OCI-LY3 (cell line): Measurements from ENCODE around the gene ZNF41.
"Not testable (repeated sequence)": the region's sequence is repeated elsewhere in the genome, so short reads cannot be mapped to it uniquely, and the experiment has no call there.

Experiments
- EZH2phosphoT487 ChIP-seq: fragments of 200-600 bp; shearing (Covaris generic); IDR thresholded peaks from 2 replicates; pipeline ENCODE4 v1.6.1; 2018; ENCODE audit warnings: antibody characterized with exemption, mixed run types, low read depth
- TF ChIP-seq, protein P1 (sequence below): fragments of 200-600, 300-600 bp; sonication (generic); IDR thresholded peaks from 2 replicates; pipeline ENCODE4 v1.5.1; 2014; ENCODE audit warnings: antibody characterized with exemption, low read length, low read depth

DNA sequence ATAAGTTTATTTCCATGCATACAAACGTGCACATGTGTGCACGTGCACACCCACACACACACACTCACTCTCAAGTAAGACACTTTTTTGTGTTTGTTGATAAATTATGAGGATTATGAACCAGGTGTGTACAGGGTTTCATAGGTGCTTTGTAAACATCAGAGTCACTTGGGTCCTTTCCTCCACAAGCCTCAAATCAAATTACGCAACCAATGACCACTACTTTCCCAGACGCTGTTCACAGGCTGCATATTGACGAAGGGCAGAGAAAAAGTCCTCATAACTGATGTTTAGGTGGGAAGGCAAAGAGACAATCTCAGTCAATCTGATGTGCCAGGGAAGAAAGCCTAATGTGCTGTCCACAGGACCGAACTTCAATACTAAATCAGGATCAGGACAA is 29.4 kb upstream of the ZNF41 start:
- TF ChIP-seq, protein P1, sequence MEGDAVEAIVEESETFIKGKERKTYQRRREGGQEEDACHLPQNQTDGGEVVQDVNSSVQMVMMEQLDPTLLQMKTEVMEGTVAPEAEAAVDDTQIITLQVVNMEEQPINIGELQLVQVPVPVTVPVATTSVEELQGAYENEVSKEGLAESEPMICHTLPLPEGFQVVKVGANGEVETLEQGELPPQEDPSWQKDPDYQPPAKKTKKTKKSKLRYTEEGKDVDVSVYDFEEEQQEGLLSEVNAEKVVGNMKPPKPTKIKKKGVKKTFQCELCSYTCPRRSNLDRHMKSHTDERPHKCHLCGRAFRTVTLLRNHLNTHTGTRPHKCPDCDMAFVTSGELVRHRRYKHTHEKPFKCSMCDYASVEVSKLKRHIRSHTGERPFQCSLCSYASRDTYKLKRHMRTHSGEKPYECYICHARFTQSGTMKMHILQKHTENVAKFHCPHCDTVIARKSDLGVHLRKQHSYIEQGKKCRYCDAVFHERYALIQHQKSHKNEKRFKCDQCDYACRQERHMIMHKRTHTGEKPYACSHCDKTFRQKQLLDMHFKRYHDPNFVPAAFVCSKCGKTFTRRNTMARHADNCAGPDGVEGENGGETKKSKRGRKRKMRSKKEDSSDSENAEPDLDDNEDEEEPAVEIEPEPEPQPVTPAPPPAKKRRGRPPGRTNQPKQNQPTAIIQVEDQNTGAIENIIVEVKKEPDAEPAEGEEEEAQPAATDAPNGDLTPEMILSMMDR: not testable (repeated sequence)
- not testable (repeated sequence) for TF ChIP-seq EZH2phosphoT487
